Prostate gland (tissue), 2 donors: ENCODE measurements around the gene ZNF830.
"Not testable (repeated sequence)": the region's sequence is repeated elsewhere in the genome, so short reads cannot be mapped to it uniquely, and the experiment has no call there.

ENCODE experiments used
- CTCF ChIP-seq, 4 experiments: fragments of 200-600 bp in 2 of 4; fragments of 450-650 bp in 2 of 4; sonication (generic) in 2 of 4; IDR thresholded peaks; 1 replicate in 3 of 4; 2 replicates in 1 of 4; pipeline ENCODE4 v1.5.1; 2016 to 2019; ENCODE audit warnings: antibody characterized with exemption in 4 of 4, mild to moderate bottlenecking in 2 of 4, moderate library complexity in 2 of 4
- POLR2AphosphoS5 ChIP-seq: sonication (generic); formaldehyde crosslinking; IDR thresholded peaks from one replicate; pipeline ENCODE4 v1.6.1; 2017; ENCODE audit warnings: antibody characterized with exemption

- TF ChIP-seq CTCF (IDR thresholded peaks at IDR 0.05); POLR2AphosphoS5: not testable (repeated sequence)
These were observed 39.6 kb downstream of the ZNF830 start for GRCh38 chr17:35000965-35001364.
